LNCAP (cell line): ENCODE data around the gene REX1BD.

ENCODE experiments used
- TF ChIP-seq, protein P1 (sequence below): fragments of 450-650 bp; IDR thresholded peaks from 2 replicates; pipeline ENCODE4 v1.5.1; 2017; ENCODE audit warnings: mild to moderate bottlenecking

REX1BD gene

DNA sequence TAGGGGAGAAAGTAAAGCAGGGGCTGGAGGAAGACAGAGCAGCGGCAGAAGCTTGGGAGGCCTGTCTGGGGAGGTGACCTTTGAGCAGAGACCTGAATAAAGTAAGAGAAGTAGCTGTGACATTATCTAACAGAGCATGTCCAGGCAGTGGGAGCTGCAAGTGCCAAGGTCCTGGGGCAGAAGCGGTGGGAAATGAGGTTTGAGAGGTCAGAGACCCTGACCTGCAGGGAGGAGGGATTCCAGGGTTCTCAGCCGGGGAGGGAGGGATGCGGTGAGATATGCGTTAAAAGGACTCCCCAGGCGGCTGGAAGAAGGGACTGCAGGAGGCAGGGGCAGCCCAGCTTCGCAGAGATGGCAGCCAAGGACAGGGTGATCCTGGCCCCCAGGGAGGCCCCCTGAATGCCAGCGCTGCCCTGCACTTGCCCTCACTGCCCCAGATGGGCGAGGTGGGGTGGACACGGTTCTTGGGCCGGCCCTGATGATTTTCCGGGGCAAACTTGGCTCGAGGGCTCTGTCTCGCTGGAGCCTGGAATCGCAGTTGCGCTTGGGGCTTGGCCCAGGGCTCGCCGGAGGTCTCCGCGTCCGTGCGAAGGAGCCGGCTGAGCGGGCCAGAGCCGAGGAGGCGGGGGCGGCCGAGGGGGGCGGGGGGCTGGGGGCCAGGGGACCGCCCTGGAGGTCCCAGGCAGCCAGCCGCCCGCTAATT, 14.8 kb downstream of the REX1BD start:
- TF ChIP-seq, protein P1, sequence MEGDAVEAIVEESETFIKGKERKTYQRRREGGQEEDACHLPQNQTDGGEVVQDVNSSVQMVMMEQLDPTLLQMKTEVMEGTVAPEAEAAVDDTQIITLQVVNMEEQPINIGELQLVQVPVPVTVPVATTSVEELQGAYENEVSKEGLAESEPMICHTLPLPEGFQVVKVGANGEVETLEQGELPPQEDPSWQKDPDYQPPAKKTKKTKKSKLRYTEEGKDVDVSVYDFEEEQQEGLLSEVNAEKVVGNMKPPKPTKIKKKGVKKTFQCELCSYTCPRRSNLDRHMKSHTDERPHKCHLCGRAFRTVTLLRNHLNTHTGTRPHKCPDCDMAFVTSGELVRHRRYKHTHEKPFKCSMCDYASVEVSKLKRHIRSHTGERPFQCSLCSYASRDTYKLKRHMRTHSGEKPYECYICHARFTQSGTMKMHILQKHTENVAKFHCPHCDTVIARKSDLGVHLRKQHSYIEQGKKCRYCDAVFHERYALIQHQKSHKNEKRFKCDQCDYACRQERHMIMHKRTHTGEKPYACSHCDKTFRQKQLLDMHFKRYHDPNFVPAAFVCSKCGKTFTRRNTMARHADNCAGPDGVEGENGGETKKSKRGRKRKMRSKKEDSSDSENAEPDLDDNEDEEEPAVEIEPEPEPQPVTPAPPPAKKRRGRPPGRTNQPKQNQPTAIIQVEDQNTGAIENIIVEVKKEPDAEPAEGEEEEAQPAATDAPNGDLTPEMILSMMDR = no peak

DNA sequence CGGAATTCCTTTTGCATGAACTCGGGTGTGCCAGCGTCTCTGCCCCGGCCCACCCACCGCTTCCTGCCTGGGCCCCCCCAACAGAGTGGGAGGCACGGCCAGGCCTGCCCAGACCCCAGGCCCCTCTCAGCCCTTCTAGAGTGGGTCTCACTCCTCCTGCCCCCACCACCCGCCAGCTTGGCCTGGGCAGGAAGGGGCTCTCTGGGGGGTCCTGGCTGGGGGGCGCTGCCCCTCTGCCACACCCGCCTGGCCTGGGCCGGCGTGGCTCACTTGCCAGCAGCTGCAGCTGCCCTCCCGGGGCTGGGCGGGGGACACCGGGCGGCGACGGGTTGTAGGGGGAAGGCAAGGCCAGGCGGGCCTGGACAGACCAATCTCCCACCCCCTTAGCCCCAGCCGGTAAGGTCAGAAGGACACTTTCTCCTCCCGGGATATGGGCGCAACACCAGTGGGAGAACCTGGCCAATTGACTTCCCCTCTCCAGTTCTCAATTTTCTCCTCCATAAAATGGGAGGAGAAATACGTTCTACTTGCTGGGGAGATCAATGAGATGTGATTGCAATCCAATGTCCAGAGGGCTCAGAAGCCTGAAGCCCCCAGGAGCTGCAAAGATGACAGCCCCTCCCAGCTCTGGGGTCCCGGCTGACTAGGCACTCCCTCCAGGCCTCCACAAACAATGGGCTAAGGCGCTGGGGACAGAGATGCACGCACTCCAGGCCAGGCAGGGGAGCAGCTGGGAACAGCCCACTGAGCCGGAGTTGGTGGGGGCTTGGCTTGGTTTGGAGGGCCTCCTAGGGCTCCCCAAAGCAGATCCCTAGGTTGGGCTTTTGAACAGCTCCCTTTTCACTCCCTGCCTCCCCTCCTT, 15.6 kb downstream of the REX1BD start:
- TF ChIP-seq, protein P1 = no peak

DNA sequence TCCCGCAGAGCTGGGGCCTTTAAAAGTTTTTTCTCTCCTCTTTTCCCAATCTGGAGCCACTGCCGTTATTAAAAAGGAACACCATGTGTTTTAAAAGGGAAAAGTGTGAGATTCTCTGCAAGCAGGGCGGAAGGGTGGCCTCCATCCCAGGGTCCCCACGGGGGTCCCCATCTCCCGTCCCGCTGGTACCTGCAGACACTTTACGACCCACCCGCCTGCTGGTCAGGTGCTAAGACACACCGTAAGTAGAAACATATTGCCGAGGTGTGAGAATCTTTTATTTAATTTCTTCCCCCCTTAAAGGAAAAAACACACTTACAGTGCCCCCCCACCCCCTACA, 16.2 kb downstream of the REX1BD start:
- TF ChIP-seq, protein P1 = no peak

DNA sequence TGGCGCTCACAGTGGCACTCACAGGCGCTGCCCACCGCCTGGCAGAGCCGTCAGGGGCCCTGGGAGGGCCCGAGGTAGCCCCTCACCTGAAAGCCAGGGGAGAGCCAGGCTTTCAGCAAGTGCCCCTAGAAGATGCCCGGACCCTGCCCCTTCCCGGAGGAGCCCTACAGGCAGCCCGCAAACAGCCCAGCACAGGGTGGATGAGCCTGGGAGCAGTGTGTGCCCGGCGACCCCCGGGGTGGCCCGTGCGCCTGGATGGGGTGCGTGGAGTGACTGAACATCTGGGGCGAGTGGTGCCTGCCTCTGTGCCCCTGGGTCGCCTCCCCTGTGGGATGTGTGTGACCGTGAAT, 16.6 kb downstream of the REX1BD start:
- TF ChIP-seq, protein P1 = no peak

DNA sequence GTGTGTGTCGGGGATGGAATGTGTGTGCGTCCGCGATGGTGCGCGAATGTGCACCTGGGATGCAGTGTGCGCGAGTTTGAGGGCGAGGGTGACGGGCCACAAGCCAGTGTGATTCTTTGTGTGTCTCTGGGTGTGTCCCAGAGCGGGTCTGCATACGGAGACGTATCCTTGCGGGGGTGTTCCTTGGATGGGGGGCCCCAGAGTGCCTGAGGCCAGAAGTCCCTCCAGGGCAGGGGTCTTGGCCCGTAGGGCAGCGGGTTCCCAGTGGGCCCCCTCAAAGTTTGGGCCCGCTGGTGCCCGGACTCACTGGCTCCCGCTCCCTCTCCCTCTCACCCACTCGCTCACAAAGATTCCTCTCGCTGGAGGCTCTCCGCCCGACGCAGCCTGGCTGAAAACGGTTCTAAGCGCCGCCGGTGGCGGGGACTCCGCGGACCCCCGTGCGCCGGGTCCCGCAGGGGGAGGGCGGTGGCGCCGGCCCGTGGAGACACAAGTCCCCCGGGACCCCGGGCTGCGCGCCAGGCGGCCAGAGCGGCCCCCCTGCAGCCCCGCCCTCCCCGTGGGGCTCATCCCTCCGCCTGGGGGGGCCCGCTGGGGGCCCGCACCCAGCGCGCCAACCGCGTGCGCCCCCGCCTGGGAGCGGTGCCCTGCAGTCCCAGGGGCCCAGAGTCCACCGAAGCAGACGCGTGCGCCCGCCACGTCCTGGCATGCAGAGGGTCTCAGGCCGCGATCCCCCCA, 17.1 kb downstream of the REX1BD start:
- TF ChIP-seq, protein P1 = no peak

DNA sequence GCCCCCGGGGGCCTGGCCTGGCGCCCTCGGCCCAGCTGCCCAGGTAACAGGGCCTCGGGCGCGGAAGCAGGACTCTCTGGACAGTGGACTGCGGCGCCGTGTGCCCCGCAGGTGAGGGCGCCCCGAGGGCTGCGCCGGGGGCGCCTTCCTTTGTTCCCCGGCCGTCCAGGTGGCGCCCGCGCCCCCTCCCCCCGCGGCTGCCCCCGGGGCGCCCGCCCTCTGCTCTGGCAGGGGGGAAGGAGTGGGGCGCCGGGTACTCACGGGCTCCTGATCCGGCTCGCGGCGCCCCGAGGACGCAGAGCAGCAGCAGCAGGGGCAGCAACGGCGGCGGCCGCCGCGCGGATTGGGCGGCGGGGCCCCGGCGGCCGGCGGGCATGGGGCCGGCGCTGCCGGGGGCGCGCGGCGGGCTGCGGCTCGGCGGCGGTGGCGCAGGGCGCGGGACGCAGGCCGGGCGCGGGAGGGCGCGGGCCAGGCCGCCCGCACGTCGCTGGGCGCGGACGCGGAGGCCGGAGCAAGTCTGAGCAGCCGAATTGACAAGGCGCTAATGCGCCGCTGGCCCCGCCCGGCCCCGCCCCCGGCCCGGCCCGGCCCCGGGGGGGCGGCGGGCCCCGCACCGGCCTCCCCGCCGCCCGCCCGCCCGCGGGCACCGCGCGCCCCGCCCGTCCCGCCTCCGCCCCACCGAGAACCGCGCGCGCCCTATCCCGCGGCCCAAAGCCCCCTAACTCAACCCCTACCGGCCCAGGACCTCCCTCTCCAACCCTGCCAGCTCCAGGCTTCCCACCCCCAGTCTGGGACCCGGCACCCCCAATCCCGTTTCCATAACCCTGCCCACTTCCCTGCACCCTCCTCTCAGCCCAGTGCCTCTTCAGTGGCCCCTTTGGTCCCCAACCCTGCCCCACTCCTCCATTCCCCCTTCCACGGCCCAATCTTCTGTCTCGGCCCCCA, 18.0 kb downstream of the REX1BD start, which contains the start of gene CRLF1:
Gene CRLF1 (minus strand): TSS at position 519 of the 945 bp plus-strand sequence. CDS start 143 bp downstream, at position 376.
- TF ChIP-seq, protein P1 = no peak
